ENCODE measurements around the gene SPAG16.
"Not testable (repeated sequence)": the region's sequence is repeated elsewhere in the genome, so short reads cannot be mapped to it uniquely, and the experiment has no call there.

SPAG16 gene

DNA sequence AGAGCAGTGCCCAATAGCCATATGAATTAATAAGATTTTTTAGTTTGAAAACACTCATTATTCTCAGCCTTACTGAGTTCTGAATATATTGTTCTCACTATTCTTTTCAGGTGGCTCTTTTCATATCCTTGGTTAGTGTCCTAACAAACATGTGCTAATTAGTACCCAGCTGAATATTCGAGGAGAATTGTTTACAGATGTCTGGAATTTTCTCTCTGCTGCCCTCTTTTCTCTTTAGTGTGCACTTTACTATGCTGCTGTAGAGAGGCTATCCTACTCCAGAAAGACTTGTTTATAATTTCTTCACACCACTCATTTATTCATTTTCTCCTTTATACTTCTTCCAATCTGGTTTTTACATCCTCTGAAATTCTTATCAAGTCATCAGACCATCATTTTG is 405.3 kb downstream of the SPAG16 start:
- DNase-seq (ENCODE audit: low read depth in 2 of 3, low spot score in 1 of 3): no peak

DNA sequence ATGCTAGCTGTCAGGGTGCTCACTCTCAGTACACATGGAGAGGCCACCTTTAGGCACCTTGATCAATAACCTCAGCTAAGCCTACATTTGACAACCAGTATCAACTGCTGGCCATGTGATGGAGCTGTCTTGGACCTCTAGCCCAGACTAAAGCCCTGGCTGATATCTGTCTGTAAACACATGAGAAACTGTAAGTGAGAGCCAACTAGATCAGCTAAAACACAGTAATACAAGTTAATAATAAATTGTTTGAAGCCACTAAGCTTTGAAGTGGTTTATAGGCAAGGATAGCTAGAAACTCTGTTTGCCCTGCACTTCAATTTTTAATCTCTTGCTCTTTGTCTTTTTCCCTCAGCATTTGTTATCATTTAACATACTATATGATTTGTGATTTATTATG is 407.1 kb downstream of the SPAG16 start:
- DNase-seq (ENCODE audit: low read depth in 2 of 3, low spot score in 1 of 3): no peak

DNA sequence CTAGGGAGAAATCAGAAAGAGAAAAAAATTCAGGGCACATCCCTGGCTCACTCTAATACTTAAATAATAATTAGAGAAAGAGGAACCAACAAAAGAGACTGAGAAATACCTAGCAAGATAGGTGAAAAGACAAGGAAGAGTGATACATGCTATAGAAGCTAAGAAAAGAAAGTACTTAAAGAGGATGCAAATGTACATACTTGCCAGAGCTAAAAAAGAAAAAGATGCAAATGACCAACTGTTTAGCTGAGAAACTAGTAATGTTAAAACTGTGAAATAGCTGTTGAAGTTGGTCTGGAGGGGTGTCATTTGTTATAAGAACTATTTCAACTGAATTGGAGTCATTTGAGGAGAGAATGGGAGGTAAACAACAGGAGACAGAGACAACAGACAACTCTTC is 412.2 kb downstream of the SPAG16 start:
- no peak for DNase-seq (ENCODE audit: low read depth in 2 of 3, low spot score in 1 of 3)

DNA sequence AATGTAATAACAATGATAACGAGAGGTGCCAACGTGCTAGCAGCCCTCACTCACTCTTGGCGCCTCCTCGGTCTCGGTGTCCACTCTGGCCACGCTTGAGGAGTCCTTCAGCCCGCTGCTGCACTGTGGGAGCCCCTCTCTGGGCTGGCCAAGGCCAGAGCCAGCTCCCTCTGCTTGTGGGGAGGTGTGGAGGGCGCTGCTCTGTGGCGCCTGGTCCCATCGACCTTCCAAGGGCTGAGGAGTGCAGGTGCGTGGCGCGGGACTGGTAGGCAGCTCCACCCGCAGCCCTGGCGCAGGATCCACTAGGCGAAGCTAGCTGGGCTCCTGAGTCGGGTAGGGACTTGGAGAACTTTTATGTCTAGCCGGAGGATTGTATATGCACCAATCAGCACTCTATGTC is 417.1 kb downstream of the SPAG16 start:
- not testable (repeated sequence) for DNase-seq (ENCODE audit: low read depth in 2 of 3, low spot score in 1 of 3)

DNA sequence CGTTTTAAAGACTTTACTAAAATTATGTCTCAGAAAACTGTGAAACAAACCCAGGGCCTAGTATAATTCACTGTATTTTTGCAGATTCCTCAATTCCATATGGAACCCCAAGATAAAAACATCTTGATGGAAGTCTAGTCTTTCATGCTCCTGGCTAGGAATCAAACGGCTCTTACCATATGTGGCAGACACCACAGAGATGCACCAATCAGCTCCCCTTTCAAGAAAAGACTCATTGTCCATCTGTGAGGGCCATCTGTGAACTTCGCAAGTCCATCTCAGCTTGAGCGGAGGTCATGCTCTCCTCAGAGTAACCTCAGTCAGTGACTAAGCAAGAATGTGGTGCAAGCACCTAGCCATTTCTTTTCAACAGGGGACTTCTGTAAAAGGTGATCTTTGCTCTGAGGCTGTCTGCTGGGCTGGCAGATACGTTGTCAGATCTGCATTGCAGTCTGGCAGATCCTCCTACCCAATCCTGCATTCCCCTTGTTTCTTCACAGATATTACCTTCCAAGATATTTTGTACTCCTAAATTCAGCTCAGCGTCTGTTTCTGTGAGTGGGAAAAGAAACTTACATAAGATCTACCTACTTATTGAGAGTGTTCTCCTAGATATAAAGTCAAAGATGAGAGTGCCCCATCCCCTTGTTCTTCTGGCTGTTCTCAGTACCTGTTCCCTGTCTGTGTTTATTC is 419.3 kb downstream of the SPAG16 start:
- DNase-seq (ENCODE audit: low read depth in 2 of 3, low spot score in 1 of 3): no peak

DNA sequence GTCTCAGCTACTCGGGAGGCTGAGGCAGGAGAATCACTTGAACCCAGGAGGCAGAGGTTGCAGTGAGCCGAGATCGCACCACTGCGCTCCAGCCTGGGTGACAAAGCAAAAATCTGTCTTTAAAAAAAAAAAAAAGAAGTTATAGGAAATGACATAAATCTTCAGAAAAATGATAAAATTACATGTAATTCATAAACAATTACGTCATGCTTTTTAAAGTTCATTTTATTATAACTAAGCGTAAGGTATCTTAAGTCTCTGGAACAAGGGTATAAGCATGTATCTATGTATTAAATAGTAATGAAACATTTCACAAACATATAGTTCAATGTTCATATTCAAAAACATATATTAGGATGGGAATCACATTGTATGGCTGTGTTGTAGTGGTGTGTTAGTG is 425.9 kb downstream of the SPAG16 start:
- no peak for DNase-seq (ENCODE audit: low read depth in 2 of 3, low spot score in 1 of 3)

DNA sequence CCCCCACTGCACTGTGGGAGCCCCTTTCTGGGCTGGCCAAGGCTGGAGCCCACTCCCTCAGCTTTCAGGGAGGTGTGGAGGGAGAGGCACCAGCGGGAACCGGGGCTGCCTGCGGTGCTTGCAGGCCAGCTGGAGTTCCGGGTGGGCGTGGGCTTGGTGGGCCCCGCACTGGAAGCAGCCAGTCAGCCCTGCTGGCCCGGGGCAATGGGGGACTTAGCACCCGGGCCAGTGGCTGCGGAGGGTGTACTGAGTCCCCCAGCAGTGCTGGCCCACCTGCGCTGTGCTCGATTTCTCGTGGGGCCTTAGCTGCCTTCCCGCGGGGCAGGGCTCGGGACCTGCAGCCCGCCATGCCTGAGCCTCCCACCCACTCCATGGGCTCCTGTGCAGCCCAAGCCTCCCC is 434.1 kb downstream of the SPAG16 start:
- DNase-seq (ENCODE audit: low read depth in 2 of 3, low spot score in 1 of 3): not testable (repeated sequence)

DNA sequence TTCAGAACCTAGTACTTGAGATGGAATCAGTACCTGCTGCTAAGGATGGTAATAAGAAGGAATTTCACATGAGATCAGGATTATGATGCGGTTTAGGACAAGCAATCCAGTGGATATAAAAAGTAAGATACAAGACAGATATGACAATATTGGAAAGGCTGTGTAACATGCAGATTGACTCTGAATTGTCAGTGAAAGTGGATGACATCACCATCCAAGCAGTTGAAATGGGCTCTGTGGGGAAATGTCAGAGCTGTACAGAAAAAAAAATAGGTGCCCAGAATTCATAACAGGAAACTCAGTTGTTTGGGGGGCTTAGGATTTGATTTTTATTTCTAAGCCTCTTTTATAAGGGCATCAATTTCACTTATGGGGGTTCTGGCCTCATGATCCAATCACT is 438.3 kb downstream of the SPAG16 start:
- no peak for DNase-seq (ENCODE audit: low read depth in 2 of 3, low spot score in 1 of 3)

DNA sequence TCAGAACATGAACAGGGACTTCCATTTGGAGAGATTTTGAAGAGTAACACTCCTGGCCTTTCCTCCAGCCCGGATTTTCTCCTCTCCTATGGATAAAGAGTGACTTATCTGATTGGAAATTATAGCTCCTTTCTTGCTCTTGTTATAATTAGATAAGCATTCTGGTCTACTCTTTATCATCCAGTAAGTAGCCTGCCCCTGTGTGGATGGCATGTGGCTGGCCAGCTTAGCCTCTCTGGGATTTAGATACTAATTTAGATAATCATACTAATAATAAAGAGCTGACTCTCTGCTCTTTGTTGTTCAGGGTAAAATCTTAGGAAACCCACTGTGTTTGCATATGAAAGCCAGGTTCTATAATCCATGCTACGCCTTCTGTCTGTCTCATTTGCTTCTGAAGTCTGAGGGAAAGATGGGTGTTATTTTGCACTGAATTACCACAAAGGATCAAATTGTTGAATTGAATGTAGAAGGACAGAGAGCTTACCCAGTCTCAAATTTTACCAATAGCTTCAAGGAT is 438.8 kb downstream of the SPAG16 start:
- no peak for DNase-seq (ENCODE audit: low read depth in 2 of 3, low spot score in 1 of 3)

DNA sequence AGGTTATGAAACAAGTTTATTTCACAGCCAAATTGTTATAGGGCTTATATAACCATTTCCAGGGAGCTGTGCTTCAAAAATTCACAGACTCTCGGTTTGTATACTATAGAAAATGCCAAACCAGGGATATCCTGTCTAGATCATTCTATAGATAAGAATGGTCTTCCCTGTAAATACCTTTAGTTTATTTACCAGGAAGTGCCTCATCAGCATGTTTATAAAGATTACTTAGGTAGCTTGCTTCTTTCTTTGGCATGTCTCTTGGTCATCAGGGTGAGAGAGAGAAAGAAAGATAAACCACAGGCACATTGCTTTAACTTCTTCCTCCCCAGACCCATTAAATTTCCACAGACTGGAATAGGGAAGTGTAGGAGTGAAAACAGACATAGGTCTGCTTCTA is 439.4 kb downstream of the SPAG16 start:
- DNase-seq (ENCODE audit: low read depth in 2 of 3, low spot score in 1 of 3): no peak

DNA sequence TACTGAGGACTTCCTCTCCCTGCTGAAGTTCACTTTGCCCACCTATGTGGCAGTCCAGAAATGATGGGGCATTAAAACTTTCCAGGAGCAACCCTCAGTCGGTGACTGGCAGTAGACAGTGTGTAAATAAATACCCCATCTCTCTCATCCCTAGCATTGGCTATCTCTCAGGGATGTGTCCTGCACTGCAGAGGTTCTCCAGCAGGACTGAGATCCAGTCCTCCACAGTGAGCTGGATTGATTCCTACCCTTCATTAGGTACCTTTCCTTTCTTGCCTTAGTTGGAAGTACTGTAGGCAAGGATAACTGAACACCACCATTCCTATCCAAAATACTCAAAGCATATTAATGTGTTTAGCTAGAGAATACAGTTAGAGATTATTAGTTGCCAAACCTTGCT is 441.8 kb downstream of the SPAG16 start:
- DNase-seq (ENCODE audit: low read depth in 2 of 3, low spot score in 1 of 3): no peak

DNA sequence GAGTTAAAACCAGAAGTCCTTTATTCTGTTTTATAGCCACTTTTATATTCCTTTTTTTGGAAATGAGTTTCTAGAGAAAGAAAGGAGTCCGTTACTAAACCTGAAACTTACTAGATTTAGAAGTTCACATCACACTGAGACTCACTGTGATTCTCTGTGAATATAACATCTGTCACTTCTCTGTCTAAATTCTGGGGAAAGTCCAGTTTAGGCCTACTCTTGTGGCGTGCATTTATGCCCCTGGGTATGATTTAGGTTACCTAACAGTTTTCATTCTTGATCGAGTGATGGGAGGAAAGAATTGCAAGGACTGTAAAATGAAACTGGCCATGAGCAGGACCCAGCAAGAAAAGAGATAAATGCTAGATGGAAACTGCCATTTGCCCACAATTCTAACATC is 449.6 kb downstream of the SPAG16 start:
- no peak for DNase-seq (ENCODE audit: low read depth in 2 of 3, low spot score in 1 of 3)

DNA sequence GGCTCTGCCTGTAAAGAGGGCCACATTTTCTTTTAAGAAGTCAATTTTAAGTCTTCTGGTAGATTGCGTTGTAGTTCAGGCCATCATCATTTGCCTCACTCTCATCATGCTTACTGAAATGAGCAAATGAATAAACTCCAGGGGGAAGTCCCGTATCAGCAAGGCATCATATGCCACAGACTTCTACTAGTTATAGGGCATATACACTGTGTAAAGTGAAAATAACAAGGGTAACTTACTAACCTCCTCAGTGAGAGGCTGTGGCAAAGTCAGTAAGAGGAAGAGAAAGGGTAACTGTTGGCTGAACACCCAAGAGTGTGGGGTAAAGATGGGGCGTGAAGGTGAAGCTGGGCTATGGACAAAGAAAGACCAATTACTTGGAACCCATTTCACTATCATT is 456.2 kb downstream of the SPAG16 start:
- DNase-seq (ENCODE audit: low read depth in 2 of 3, low spot score in 1 of 3): no peak

DNA sequence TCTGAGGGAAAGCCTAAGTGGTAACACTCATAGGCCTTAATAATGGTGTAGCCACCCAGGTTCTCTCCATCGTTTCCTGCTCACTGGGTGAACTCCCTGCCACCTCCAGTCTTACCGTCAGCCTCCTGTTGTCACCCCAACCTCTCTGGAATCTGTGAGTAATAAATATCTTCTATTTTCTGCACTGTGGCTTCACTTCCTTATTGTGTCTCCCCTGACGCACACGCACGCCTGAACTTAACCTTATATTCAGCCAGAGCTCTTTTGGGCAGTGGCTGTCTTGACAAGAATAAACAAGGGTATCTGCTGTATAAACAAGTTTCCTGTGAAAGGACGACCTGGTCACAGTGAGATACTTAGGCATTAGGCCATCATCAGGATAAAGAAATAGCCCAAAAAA is 467.2 kb downstream of the SPAG16 start:
- no peak for DNase-seq (ENCODE audit: low read depth in 2 of 3, low spot score in 1 of 3)

DNA sequence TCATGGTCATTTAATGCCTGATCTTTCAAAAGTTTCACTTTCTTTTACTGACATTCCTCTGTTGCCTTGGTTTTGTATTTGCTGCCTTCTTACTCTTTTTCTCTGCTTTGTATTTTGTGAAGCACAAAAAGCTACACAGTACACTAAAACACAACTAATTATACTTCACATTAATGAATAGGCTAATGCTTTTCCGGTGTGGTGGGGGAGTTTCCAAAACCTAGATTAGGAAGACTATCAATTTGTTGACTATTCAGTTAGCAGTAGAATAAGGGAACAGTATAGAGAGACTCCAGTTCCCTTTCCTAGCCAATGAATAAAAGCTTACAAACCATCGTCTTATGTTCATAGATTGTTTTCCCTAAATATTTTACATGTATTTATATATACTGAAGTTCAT is 468.3 kb downstream of the SPAG16 start:
- no peak for DNase-seq (ENCODE audit: low read depth in 2 of 3, low spot score in 1 of 3)

DNA sequence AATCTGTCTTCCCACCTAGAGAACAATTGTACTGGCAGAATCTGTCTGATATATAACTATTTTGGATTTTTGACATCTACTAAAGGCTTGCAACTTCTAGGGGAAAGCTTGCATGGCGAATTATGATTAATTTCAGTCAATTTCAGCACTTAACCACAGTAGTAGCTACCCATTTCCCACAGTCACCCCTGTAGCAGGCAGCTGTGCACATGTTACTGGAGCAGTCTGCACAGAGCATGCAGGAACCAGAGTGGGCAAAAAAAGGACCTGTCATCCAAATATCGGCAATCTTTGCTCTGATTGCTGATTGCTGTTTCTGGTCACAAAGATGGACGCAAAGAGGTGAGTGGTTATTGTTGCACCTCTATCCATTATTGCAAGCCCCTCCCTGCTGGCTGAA is 473.3 kb downstream of the SPAG16 start:
- no peak for DNase-seq (ENCODE audit: low read depth in 2 of 3, low spot score in 1 of 3)

DNA sequence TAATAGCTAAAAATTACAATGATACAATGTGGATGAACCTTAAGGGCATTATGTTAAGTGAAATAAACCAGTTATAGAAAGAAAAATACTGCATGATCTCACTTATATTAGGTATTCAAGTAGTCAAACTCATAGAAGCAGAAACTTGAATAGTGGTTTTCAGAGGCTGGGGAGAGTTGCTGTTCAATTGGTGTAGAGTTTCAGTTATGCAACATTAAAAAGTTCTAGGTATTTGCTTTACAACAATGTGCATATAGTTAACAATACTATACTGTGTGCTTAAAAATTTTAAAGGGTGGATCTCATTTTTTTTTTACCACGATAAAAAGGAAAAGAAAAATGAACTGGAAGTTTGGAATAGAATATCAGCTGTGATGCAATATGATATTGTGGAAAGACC is 479.1 kb downstream of the SPAG16 start:
- DNase-seq (ENCODE audit: low read depth in 2 of 3, low spot score in 1 of 3): no peak

DNA sequence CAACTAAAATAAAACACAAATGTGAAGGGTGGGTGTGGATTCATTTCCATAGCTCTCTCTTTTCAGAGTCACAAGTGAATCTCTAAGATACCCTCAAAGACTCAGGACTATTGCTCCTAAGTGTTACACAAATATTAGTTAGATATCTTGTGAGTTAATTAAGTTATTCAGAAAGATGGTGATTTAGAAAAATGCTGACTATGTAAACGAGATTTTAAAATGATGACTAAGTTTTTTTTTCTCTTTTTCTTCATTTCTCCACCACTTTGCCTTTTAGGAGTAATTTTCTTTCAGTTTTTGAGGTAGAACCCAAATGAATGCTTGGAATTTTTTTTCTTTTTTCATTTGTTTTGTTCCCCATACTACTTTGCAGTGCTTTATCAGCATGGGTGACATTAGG is 479.7 kb downstream of the SPAG16 start:
- no peak for DNase-seq (ENCODE audit: low read depth in 2 of 3, low spot score in 1 of 3)

DNA sequence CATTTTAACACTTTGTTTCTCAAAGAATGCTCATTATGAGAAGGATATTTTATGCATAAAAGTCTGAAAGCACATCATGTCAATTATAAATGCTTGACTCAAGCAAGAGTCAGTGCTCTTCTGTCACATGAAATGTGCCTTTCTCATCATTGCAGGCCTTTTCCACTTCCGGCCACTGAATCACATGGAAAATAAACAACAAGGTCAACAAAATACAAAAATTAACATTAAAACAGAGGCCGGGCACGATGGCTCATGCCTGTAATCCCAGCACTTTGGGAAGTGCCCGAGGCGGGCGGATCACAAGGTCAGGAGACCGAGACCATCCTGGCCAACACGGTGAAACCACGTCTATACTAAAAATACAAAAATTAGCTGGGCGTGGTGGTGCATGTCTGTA is 480.6 kb downstream of the SPAG16 start:
- DNase-seq (ENCODE audit: low read depth in 2 of 3, low spot score in 1 of 3): no peak

DNA sequence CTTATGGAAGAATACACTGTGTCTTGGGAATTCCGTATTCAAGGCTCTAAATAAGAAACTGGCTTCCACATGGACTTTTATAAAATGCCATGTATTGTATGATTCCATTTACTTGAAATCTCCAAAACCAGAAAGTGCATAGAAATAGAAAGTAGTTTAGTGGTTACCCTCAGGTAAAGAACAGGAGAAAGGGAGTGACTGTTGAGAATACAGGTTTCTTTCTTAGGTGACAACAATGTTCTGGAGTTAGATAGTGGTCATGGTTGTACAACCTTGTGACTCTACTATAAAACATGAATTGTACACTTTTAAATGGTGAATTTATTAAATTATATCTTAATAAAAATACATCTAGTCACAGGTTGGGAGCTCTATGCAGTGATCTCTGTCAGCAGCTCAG is 481.8 kb downstream of the SPAG16 start:
- no peak for DNase-seq (ENCODE audit: low read depth in 2 of 3, low spot score in 1 of 3)

DNA sequence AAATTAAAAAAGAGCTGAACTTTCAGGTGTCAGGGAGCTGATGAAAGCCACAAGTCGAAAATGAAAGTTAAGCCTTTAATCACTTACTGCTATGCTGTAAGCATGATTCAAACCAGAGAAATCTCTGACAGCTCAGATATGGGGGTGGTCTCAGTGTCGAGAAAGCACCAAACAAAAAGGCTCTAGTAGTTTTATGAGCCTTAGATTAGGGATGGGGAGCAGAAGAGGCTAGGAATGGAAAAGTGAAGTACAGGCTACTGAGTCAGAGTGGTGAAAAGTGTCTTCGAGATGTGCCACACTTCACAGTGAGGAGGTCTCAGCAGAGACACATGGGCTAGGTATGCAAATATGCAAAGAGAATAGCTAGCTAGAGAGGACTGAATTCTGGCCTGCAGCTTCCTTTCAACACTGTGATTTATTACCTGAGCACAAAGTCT is 482.2 kb downstream of the SPAG16 start:
- DNase-seq (ENCODE audit: low read depth in 2 of 3, low spot score in 1 of 3): no peak

DNA sequence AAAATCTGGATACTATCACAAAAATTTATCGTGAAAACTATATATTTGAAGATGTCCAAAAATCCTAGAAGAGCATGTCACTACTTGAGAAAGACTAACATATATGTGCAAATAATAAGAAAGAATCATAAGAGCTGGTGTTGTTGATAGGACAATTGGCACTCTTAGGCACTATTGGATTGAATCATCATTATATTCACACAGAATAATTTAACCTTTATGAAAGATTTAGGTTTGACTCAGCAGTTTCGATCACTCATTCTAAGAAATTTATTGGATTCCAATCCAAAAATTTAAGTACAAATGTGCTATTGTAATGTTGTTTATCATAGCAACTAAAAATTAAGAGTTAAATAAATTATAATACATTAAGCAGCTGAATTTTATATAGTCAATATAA is 503.6 kb downstream of the SPAG16 start:
- DNase-seq (ENCODE audit: low read depth in 2 of 3, low spot score in 1 of 3): no peak

DNA sequence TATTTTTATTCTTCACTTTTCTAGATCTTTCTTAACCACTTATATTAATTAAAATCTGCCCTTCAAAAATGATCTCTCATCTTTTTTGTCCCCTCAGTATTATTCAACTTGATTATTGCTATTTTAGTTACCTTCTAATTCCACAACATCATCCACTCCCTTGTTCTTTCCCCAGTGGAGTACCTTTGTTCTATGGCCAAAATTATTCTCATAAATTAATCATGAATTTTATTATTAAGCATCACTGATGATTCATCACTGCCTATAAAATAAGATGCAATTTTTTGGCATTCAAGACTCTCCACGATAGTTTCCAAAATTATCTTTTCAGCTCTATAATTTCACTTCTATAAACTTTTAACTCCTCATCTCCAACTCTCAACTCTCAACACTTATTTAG is 505.7 kb downstream of the SPAG16 start:
- no peak for DNase-seq (ENCODE audit: low read depth in 2 of 3, low spot score in 1 of 3)

Data from stimulated activated CD4-positive, alpha-beta T cell treated with anti-CD3 and anti-CD28 coated beads, Interleukin-12 subunit alpha, Interleukin-12 subunit beta, amount 100 ng/mL, for 48 hours (primary cell).